Measurements from ENCODE around the gene TMSB4X.

DNA sequence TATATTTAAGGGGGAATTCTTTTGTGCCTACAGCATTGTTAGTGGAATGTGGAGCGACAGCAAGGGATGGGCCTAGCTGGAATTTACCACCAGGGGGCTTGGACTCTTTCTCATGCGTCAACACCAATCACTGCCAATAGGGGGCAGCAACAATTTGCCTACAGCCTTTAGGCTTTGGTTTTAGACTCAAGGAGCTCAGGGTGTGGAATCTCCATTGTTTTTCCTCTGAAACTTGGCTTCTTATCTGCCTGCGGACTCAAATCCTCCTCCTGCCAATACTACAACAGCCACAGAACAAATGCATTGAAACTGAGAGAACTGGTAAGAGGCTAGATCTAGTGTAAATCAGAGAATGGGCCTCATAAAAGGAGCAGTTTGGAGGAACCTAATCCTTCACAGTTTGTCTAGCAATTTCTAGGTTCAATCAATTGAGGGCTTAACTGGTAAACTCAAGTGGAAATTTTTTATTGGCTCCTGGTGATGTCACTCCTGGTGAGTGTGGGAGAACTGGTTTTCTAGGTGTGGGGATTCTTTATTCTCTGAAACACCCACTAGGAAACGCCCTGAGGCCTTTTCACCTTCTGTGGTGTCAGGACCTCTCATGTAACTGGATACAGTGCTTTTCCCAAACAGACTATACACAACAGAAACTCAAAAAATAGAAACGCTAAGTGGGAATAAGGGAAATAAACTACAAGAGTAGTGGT, 27.9 kb upstream of the TMSB4X start:
- TF ChIP-seq EZH2 (IDR thresholded peaks at IDR 0.05; ENCODE audit: insufficient read depth, poor library complexity, severe bottlenecking) (no peak), EZH2phosphoT487 (IDR thresholded peaks at IDR 0.05; ENCODE audit: insufficient read depth, low read depth) (no peak)
